ENCODE data around the gene CIROP.

The CIROP gene

GRCh38 chr14:23066855-23067744, 37.7 kb downstream of the CIROP start:
- no peak for TF ChIP-seq CTCF (IDR thresholded peaks at IDR 0.05; ENCODE audit: control insufficient read depth, insufficient read depth, low read depth, low read length, missing control alignments)
- no peak for DNase-seq (ENCODE audit: low read depth)
- H3K4me3 ChIP-seq (ENCODE audit: control insufficient read depth, low read depth, low read length), result no peak overlapping the region

- DNase-seq (ENCODE audit: low read depth), result no peak
- no peak overlapping the region for H3K4me3 ChIP-seq (ENCODE audit: control insufficient read depth, low read depth, low read length)
- TF ChIP-seq CTCF (IDR thresholded peaks at IDR 0.05; ENCODE audit: control insufficient read depth, insufficient read depth, low read depth, low read length, missing control alignments), result no peak
Observed at GRCh38 chr14:23066368-23066767, 38.4 kb downstream of the CIROP start.

- no peak for TF ChIP-seq CTCF (IDR thresholded peaks at IDR 0.05; ENCODE audit: control insufficient read depth, insufficient read depth, low read depth, low read length, missing control alignments)
- no peak for DNase-seq (ENCODE audit: low read depth)
- H3K4me3 ChIP-seq (ENCODE audit: control insufficient read depth, low read depth, low read length), result no peak overlapping the region
Observed at GRCh38 chr14:23063601-23064000, 41.2 kb downstream of the CIROP start.

- peak; percentile 76 for DNase-seq (ENCODE audit: low read depth)
- TF ChIP-seq CTCF (IDR thresholded peaks at IDR 0.05; ENCODE audit: control insufficient read depth, insufficient read depth, low read depth, low read length, missing control alignments), result no peak
- H3K4me3 ChIP-seq (ENCODE audit: control insufficient read depth, low read depth, low read length), result no peak overlapping the region
Observed at GRCh38 chr14:23062002-23062401, 42.8 kb downstream of the CIROP start.

GRCh38 chr14:23060536-23061260, 44.1 kb downstream of the CIROP start:
- no peak for DNase-seq (ENCODE audit: low read depth)
- TF ChIP-seq CTCF (IDR thresholded peaks at IDR 0.05; ENCODE audit: control insufficient read depth, insufficient read depth, low read depth, low read length, missing control alignments), result no peak
- H3K4me3 ChIP-seq (ENCODE audit: control insufficient read depth, low read depth, low read length), result no peak overlapping the region

- no peak for TF ChIP-seq CTCF (IDR thresholded peaks at IDR 0.05; ENCODE audit: control insufficient read depth, insufficient read depth, low read depth, low read length, missing control alignments)
- no peak for DNase-seq (ENCODE audit: low read depth)
- H3K4me3 ChIP-seq (ENCODE audit: control insufficient read depth, low read depth, low read length), result no peak overlapping the region
Observed at GRCh38 chr14:23058654-23059504, 45.9 kb downstream of the CIROP start.

Data from AG09309 (cell line).